GM19099 (cell line): ENCODE data around the gene COX17.

Experiments used
- POLR2A ChIP-seq: IDR thresholded peaks from 3 replicates; pipeline ENCODE4 v1.6.1; 2011; ENCODE audit warnings: low read depth; ENCODE audit not compliant: insufficient read length; ENCODE audit errors: extremely low read depth

COX17 gene

DNA sequence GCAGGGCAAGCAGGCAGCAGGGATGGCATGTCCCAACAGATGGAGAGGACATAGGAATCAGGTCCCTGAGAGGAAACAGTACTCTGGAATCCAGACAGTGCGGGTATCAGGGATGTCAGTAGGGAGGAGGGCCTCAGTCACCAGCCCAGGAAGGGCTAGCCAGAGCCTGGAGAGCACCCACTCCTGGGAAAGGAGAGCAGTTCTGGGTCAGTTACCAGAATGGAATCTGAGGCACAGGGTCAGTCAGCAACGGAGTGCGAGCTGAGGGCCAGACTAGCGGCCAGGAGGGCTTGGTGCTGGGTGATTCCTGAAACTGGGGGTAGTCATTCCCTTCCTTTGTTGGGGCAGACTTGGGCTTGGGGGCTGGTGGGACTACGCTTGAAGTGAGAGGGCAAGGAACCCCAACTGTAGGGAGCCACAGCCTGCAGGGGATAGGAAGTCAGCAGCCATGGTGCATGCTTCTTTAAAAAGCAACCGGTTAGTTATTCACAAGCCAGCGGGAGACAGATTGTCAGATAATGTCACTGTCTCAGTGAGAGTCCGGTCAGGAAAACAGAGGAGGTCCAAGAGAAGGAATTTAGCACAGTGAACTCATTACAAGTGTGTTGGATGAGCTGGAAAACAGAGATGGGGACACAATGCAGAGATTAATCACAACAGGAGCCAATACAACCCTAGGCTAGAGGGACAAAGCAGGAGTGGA, 51.6 kb downstream of the COX17 start:
- no peak for TF ChIP-seq POLR2A

DNA sequence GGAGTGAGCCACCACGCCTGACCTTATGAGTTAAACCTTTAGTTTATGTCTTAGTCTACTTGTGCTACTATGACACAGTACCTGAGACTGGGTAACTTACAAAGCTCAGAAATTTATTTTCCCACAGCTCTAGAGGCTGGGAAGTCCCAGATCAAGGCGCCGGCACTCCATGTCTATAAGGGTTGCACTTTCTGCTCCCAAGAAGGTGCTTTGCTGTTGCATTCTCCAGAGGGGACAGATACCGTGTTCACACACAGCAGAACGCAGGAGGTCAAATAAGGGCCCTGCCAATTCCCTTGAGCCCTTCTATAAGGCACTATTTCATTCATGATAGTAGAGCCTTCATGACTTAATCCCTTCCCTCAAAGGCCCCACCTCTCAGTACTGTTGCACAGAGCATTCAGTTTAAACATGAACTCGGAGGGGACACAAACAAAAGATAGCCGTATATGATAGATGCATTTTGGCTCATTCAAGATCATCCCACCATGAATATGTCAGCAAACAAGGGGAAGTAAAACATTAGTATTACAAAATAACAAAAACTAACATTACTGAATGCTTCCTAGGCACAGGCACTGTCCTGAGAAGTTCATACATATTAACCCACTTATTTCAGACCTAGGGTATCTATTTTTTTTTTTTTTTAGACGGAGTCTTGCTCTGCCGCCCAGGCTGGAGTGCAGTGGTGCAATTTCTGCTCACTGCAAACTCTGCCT, 53.0 kb downstream of the COX17 start:
- TF ChIP-seq POLR2A: no peak

DNA sequence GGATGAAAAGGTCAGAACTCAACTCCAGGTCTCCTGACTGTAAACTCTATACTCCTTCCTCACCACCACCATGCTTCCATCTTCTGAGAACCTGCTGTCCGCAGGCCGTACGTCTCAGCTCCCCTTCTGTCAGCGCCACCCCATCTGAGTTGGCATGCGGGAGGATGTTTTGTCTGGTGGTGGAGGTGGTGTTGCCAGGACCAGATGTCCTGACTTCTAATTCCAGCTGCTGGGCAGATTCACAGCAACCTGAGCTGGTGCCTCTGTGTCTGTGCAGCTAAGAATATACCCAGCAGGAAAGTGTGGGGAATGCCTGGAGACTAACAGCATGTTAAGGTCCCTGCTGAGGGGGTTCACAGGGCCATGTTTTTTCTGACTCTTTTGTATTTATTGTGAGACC, 56.3 kb downstream of the COX17 start:
- no peak for TF ChIP-seq POLR2A
